Activated CD4-positive, CD25-positive, alpha-beta regulatory T cell treated with anti-CD3 and anti-CD28 coated beads, Interleukin-2, amount 50 U/mL, for 16 hours (primary cell): ENCODE measurements around the gene SOX2.

Experiments
- DNase-seq: peaks from one replicate; pipeline ENCODE4 v3.0.0-alpha.2; 2020; ENCODE audit warnings: low read depth, low spot score

SOX2 gene

DNA sequence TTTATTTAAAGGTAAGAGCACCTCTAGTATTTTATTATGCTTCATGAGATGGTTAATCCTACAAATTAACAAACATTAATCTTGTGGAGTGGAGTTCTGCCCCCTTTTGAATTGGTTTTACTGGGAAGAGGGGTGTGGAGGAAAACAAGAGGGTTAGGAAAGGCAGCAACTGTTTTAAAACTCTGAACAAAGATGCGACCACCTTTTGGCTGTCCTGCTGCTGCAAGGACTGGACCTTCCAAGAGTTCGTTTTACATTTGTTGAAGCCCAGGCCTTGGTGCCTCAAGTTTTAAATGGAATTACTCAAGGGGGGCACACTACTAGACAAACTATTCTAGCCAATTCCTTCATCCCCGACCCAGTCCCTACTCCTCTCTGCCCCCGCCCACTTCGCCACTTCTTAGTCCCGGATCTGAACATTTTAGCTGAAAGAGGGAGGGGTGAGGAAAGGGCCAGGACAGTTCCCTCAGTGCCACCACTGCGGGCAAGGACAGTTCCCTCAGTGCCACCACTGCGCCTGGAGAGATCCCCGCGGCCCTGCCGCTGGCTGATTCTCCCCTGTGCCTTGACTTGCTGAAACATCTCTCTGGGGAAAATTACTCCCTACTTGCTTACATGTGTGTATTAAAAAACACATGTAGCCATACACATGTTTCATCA lies 11.2 kb downstream of the SOX2 start:
- DNase-seq = no peak

DNA sequence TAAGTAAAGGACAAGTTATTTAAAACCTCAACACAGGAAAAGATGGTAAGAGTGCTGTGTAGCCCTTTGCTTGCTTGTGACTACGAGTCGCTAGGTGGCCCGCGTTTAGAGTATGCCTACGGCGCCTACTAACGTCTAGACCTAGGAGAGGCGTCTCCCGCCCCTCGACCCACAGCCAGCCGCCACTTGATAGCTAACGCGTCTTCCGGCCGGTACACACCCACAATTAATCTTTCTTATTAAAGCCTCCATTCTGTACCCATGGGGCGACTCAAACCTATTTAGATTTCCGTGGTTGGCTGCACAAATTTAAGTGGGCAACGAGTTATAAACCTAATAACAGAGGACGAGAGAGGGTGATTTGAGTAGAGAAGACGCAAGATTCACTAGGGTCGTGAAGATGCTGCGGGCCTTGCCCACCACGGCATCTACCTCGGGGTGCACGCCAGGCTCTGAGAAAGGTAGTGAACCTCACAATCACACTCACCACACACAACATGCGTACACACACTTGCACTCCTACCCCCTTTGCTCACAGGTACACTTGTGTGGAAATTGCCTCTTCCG lies 12.0 kb downstream of the SOX2 start:
- no peak for DNase-seq

DNA sequence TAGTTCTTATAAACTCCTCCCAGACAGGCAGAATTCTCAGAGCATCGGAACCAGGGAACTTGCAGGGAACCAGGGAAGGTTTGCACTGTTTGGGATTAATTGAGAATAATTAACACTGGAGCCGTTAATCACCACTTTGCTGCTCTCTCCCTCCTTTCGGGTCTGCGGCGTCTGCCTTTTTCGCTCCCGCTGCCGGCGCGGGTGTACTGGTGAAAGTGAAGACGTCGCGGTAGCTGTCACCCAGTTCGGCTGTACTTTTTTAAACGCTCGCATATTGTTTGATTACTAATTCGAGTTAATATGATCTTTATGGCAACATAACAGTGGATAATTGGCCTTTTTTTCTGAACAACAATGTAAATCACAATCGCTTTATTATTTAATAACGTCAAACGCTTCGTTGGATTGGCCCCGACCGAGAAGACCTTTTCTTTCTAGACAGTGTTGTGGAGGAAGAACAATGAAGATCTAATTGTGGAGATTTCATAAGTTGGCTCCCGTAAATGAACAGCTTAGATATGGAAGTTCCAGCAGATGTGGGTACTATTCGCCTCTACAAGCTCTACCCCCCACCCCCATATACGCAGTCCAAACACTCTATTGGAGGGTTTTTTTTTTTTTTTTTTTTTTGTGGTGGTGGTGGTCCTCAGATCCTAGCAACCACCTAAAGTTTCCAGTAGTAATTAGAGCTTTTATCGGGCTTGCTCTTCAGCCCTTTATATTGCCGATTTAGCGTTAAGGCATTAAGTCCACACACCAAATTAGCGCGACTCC lies 12.7 kb downstream of the SOX2 start:
- no peak for DNase-seq

DNA sequence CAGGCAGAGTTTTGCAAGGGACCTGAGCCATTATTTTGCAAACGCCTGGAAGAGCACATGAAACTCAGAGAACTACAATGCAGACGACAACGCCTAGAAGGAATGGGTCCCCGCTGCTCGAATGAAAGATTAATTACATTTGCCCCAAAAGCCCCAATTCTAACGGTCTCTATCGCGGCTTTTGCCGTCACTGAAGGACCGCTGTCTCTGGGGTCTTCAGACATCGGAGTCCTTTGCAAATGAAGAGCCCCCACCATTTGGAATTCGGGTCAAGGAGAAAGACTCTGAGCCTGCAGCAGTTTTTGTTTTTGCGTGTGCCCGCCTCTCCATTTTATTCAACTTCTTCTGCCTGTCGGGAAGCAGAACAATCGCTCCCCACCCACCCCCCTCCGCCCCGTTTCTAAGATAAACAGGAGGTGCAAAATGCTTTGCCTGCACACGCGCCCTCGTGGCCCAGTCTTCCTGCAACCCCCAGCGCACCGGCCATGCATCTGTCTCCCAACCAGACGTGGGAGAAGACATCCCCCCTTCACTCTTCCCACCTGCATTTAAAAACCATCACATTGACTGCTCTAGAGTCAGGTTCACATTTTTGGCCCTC lies 13.5 kb downstream of the SOX2 start:
- no peak for DNase-seq

DNA sequence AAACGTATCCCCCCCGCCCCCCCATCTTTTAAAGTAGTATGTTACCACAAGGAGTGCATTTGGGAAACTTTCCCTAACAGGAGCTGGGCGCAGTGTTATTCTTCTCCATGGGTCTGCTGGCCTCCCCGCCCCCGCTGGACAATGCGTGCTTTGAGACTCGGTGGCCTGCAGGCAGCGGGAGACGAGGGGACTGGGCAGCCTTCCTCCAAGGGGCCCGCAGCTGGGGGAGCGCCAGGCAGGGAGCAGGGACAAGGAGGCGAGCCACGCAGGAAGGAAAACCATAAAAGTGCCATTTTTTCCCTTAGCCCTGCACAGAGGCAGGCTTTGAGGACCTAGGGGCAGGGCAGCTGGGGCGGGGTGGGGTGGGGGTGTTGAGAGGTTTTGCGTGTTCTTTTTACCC lies 14.1 kb downstream of the SOX2 start:
- no peak for DNase-seq

DNA sequence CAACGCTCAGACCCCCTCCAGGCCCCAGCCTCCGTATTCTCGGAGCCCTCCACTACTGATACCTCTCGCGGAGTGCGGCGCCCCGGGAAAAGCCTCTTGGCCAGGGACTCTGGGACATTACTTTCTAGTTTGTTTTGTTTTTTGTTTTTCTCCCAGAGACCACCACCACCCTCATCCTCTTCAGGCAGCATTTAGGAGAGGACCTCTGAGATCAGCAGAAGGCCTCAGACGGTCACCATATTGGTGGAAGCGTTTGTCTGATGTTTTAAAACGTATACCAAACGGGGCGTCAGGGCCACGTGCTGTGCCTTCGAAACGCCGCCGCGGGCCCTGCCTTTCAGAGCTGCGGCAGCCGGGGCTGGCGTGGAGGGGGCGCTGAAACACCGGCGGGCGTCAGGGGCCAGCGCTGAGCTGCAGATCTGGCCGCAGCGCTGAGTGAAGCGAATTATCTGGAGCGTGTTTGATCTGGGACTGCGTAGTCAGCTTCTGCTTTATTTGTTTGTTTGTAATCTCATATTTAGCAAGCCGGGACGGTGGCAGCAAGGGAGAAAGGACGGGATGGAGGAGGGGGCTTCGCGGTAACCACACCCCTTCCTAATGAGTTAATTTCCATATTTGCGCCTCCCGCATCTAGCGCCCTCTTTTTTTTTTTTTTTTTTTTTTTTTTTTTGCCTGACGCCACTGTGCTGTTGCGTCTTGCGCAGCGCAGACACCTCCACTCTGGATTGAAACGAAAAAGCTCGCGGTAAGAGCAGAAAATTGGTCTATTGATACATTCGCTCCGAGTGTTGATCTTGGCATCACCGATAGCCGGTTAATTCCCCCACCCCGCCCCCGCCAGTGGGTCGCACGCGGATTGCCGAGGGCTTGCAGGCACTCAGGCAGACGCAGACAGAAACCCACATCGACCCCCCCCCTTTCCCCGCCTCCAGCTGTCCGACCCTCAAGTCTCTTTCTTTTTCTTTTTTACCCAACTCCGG lies 14.9 kb downstream of the SOX2 start:
- DNase-seq = no peak

DNA sequence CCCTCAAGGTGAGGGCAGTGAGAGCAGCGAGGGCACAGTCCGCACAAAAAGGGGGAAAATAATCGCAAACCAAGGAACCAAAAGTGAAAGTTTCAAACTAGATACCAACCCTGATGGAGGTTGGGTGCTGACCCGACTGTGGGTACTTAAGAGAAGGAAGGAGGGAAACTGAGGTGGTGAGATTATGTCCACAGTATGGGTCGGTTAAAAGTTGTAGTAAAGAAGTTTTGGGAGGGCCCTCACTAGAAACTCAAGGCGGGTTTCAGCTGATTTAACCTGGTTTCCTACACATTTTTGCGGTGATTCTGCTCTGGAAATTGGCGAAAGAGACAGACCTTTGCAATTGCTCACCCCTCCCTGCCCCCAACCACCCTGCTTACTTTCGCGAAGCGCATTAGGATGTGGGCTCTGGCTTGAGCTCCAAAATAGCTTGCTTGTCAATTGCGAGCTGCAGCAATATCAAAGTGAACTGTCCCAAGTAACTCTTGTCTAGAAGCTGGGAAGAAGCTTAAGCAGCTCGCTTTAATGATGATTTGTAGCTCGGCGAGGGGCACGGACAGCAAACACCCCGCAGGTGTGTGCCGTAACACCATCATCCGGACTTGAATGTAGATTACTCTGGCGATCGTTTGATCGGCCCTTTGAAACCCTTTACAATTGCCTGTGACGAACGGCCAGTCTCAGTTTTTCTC lies 15.8 kb downstream of the SOX2 start:
- no peak for DNase-seq

DNA sequence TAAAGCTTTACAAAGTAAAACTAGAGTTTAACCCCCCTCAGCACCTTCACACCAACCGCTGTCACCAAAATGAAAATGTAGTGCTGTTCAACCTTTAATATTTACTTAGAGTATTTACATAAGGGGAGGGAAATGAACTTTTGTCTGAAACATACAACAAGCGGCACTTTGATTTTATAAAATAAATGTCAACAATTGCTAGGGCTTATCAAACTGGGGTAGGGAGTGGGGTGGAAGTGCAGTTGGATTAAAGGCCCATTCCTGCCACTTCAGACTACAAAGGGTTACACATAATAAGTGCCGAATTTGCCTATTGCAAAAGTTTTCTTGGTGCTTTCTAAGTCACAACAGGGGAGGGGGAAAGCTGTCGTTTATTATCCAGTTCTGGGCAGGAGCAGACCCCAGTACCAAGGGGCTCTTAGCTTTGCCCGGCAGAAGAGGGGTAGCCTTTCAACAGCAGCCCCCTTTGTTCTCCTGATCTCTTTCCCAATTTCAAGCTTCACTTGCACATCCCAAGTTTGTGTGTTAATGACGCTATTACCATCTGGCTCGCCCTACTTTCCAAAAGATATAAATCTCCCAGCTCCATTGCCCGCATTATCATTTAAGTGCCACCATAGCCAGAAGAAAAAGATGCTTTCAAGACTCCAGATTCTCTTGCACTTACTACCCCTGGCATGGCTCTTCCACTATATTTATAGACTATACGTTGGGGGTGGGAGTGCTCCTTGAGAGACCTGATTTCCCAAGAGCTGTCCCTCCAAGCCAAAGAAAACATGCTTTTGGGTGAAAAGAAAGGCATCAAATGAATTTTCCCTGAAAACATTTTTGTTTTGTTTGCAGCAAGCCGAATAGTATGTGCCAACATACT lies 17.0 kb downstream of the SOX2 start:
- DNase-seq = no peak

DNA sequence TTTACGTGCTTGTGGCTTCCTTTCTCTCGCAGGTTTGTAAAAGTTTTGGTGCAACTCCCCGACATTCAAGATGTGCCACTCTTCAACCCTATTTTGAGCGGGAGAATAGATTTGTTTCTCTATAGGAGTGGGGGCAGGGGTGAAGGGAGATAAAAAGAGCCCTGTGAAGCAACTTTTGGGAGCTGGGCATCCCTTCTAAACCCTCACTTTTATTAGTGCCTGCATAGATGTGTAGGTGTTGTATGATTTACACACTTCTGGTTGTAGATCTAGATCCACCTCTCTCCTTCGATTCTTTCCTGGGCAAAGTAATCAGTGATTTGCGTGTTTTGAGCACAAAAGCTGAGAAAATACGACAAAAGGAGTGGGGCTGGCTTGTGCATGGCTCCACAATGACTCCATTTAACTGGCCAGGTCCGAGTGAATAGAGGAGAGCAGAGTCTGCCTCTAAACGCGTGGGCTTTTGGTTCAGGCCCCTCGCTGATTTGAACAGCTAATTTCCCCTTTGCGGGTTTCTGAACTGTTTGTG lies 17.7 kb downstream of the SOX2 start:
- DNase-seq = no peak

DNA sequence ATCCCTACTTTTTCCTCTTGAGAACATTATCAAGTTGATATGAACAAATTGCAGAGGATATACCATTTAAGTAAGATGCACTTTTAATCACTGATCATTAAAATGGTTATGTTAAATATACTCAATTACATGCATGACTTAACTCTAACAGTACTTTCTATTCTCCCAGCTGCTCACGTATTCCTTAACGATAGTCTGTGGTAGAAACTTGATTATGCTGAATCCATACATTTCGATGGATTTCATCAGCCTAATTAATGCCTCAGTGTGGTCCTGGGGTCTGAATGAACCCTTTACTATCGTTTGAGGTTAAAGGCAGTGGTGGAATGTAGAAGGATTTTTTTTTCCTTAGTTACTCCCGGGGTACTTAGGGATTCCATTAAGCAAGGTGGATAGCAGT lies 18.6 kb downstream of the SOX2 start:
- no peak for DNase-seq

DNA sequence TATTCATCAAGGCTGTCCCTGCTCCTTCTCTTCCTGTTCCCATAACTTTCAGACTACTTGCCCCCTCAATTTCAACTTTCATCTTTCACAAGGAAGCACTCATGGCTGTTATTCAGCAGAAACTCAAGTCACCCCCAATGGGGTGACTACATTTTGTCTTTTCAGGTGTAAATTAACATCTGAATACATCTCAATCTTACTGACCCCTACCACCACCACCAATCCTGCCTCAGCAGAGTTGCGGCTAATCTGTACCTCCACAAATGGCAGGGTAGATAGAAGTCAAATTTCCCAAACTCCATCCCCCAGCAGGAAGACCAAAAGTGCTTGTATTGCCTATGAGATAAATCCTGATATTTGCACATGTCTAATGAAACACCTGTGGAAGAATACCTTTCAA lies 19.2 kb downstream of the SOX2 start:
- no peak for DNase-seq

DNA sequence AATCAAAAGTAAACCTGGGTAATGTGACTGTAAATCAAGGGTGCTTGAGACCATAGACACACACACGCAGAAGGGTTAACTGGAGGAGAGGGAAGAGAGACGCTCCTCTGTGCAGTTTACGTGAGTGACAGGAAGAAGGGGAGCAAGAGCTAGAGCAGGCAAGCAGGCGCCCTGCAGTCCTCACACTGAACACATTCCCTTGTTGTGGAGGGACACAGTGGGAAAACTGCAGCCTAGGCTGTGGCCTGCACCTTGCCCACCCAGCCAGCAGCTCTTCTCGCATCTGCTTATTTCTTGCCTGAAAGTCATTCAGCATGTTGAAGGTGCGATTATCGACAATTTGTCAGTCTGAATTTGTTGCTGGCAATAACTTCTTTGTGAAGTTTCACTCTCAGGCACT lies 24.2 kb downstream of the SOX2 start:
- DNase-seq = no peak

DNA sequence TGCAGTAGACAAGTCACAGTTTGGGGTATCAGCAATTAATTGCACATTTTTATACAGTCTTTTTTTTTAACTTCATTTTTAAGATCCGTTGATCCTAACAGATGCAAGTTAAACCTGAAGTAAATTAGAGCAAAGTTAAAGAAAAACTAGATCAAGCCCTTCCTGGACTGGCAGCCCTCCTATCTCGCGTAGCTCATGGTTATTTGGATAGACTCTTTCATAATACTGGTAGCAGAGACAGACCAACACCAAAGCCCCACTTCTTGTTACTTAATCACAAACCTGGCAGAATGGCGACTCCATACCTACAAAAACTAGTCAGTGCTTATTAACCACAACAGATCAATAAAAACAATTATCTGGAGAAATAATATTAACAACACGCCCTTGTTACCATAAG lies 26.8 kb downstream of the SOX2 start:
- DNase-seq = no peak

DNA sequence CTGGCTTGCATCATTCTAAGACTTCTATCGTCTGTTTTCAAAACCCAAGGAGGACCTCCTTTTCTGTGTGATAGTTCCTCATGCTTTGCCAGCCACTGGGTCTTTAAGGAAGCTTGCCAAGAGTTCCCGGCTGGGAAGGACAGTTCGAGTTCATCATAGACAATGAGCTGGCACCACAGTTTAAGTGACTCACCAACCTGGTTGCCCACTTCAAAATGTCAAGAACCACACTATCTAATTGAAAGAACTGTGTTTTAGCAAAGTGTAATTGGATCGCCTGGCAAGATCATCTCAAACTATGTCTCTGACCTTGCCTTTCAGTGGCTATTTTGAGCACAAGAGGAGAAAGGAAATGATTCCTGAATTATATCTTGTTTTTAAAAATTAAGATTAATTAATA lies 27.9 kb downstream of the SOX2 start:
- no peak for DNase-seq

DNA sequence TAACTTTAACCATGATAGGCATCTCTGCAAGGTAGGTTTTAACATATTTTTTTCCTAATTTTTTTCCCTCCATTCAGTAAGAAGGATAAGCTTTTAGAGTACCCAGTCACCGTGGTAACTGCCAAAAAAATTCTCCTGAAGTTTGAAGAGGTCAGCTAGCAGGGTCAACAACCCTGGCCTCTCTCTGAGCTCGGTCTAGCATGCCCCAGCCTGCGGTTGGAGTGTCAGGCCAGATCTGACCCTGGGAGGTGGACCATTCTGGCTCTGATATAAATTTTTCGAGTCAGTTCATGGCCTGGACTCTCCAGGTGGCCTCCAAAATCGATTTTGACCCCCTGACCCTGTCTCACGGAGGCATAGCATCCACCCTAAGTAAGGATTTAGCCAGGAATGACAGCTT lies 29.7 kb downstream of the SOX2 start:
- DNase-seq = no peak

DNA sequence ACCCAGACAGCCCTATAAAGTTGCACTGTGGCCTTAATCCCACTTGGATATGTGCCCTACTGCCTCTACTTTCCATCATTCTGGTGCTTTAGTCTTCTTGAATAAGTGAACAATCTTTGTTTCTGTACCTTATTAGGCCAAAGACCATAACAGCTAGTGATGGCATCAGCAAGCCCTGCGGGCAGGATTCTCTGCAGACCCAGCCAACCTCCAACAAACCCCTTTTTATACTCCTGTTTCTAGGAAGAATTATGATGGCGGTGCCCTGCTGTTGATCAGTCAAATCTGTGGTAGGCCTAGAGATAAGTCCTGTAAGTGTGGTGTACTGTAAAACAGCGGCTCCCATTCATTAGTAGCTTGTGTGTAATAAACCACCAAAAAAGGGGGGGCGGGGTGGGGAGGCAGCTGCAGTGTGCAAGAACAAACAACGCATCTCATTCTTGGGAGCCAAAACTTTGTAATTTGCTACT lies 40.5 kb downstream of the SOX2 start:
- DNase-seq = no peak

DNA sequence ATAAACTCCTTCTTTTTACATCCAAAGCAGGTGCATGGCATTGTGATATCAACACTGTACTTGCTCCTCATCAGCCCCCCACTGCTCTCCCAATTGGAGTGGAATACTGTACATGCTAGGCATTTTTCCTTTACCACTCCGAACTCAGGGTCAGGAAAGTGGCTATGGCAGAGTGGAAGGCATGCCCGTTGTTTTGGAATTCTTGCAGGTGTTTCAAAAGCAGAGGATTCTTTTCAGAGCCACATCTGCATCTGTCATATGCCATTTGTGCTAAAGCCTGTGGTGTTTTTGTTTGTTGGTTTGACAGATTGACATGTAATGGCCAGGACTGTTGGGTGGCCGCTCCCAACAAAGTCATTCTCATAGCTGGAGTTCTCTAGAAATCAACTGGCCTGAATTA lies 41.7 kb downstream of the SOX2 start:
- no peak for DNase-seq

DNA sequence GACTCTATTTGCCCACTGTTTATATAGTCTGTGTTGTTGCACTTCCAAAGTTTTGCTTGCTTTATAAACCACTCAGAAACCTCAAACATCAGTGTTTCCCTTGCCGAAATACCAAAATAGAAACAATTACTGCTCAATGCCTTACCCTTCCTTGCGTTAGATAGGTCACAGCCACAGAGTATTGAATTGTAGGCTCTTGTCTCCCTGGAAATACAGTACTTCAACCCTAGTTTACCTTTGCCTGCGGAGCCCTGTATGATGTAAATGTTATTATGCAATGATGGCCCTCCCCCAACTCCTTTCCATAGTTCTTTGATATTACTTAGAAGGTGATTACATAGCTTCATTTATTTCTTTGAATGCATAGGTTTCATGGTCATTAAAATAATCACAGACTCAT lies 44.2 kb downstream of the SOX2 start:
- no peak for DNase-seq

DNA sequence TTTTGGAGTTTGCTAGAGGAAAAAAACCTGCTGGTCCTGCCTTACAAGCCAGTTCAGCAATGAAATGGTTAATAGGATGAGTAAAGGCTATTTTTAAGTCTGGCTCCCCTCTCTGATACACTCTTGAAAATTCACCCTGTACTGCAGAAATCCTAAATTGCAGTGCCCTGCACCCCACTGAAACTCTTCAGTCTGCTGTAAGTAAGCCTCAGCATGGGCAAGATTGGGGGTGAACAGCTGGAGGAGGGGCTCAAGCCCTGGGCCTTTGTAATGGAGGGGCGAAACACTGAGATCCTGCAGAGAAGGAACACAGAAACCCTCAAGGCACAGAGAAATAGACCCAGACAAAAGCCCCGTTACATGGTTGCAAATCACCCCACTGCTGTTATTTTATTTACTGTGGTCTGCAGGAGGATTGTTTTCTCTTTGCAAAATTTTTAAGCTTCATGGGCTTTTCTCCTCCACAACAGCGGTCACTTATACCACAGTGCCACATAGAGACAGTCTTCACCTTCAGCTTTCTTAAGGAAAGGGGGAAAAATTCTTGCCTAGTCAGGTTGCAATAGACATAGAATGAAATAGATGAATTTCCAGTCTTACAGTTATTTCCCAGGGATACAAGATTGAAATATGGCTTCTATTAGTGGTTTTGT lies 45.0 kb downstream of the SOX2 start:
- no peak for DNase-seq
